Neural progenitor cell (in vitro differentiated cells): ENCODE measurements around the gene ZFR2. TPM values are rescaled to one million over a fixed set of nuclear protein-coding genes. Genes with fewer than 3 reads are reported as not detected.

Experiments
- DNase-seq: peaks from one replicate; pipeline ENCODE4 v3.0.0-alpha.2; 2016; ENCODE audit warnings: low spot score
- H2AFZ ChIP-seq: fragments of 200-600 bp; sonication (generic); replicated peaks from 2 replicates; pipeline ENCODE4 v1.6.1; 2016; ENCODE audit warnings: antibody characterized with exemption
- H3F3A ChIP-seq: fragments of 200-600 bp; sonication (generic); 2 replicates; pipeline ENCODE4 v1.6.1; 2016; ENCODE audit warnings: antibody characterized with exemption, low read depth
- H3K27ac ChIP-seq: fragments of 200-600 bp; sonication (generic); 2 replicates; pipeline ENCODE4 v1.5.1; 2016; ENCODE audit warnings: mild to moderate bottlenecking
- H3K27me3 ChIP-seq: fragments of 200-600 bp; sonication (generic); 2 replicates; pipeline ENCODE4 v1.6.1; 2016; ENCODE audit warnings: mild to moderate bottlenecking, moderate library complexity
- H3K36me3 ChIP-seq: fragments of 200-600 bp; sonication (generic); 2 replicates; pipeline ENCODE4 v1.5.1; 2016
- H3K4me1 ChIP-seq: fragments of 200-600 bp; sonication (generic); 2 replicates; pipeline ENCODE4 v1.6.1; 2016; ENCODE audit warnings: mixed run types
- H3K4me2 ChIP-seq: fragments of 200-600 bp; sonication (generic); 2 replicates; pipeline ENCODE4 v1.6.1; 2016
- H3K4me3 ChIP-seq: fragments of 200-600 bp; sonication (generic); 2 replicates; pipeline ENCODE4 v1.5.1; 2016
- H3K79me2 ChIP-seq: fragments of 200-600 bp; sonication (generic); 2 replicates; pipeline ENCODE4 v1.6.1; 2016; ENCODE audit warnings: low read depth
- H3K9ac ChIP-seq: fragments of 200-600 bp; sonication (generic); 2 replicates; pipeline ENCODE4 v1.6.1; 2016
- H3K9me3 ChIP-seq: fragments of 200-600 bp; sonication (generic); 2 replicates; pipeline ENCODE4 v1.5.1; 2016; ENCODE audit warnings: low read depth
- H4K20me1 ChIP-seq: fragments of 200-600 bp; sonication (generic); 2 replicates; pipeline ENCODE4 v1.6.1; 2016; ENCODE audit warnings: low read depth
- H3K27ac Mint-ChIP-seq: 3 replicates; pipeline ENCODE4 v1.8.0; 2021; ENCODE audit warnings: mixed read lengths
- H3K27me3 Mint-ChIP-seq: 2 replicates; pipeline ENCODE4 v1.8.0; 2022; ENCODE audit warnings: low read depth, mild to moderate bottlenecking, inconsistent platforms, moderate library complexity, mixed read lengths; ENCODE audit not compliant: insufficient read depth
- H3K36me3 Mint-ChIP-seq: 3 replicates; pipeline ENCODE4 v1.8.0; 2021; ENCODE audit warnings: mixed read lengths
- H3K4me1 Mint-ChIP-seq: 3 replicates; pipeline ENCODE4 v1.8.0; 2021; ENCODE audit warnings: mixed read lengths
- H3K4me3 Mint-ChIP-seq: 3 replicates; pipeline ENCODE4 v1.8.0; 2021; ENCODE audit warnings: mild to moderate bottlenecking, moderate library complexity, mixed read lengths
- H3K9me3 Mint-ChIP-seq: 3 replicates; pipeline ENCODE4 v1.8.0; 2020; ENCODE audit warnings: mixed read lengths
- CTCF ChIP-seq: fragments of 200-600 bp; sonication (generic); IDR thresholded peaks from 2 replicates; pipeline ENCODE4 v1.5.1; 2017; ENCODE audit warnings: antibody characterized with exemption, mild to moderate bottlenecking
- EZH2 ChIP-seq: fragments of 200-600 bp; sonication (generic); IDR thresholded peaks from 2 replicates; pipeline ENCODE4 v1.6.1; 2017; ENCODE audit warnings: antibody characterized with exemption, mild to moderate bottlenecking, moderate library complexity
- EZH2phosphoT487 ChIP-seq: fragments of 200-600 bp; sonication (generic); IDR thresholded peaks from 2 replicates; pipeline ENCODE4 v1.6.1; 2017; ENCODE audit warnings: antibody characterized with exemption
- total RNA-seq: library from RNA; depleted of rRNA; stranded (reverse); fragments of >200 nt; gene quantifications from 2 replicates; pipeline ENCODE4 v1.2.3, GENCODE V29; 2015; ENCODE audit warnings: low replicate concordance

Gene ZFR2
- total RNA-seq, 1 donor from 2014 or later = 8.9 TPM

- Mint-ChIP-seq H3K4me1 (no peaks in the 10 kb centered on the region), H3K27ac (no peak overlapping the region), H3K9me3 (peaks cover 3% of the 10 kb centered on the region), H3K4me3 (no peak overlapping the region), H3K27me3 (peaks cover 4% of the 10 kb centered on the region), H3K36me3 (peaks cover 3% of the 10 kb centered on the region)
- Histone ChIP-seq H2AFZ (no peak overlapping the region), H3K9me3 (peaks cover 4% of the 10 kb centered on the region), H3K4me1 (no peaks in the 10 kb centered on the region), H3K4me3 (no peak overlapping the region), H4K20me1 (no peaks in the 10 kb centered on the region), H3K27me3 (no peaks in the 10 kb centered on the region), H3K9ac (no peak overlapping the region), H3K36me3 (peaks cover 4% of the 10 kb centered on the region), H3K79me2 (no peaks in the 10 kb centered on the region), H3K27ac (no peak overlapping the region), H3K4me2 (no peak overlapping the region), H3F3A (no peaks in the 10 kb centered on the region)
- no peak for DNase-seq
- TF ChIP-seq CTCF (no peak), EZH2 (no peak), EZH2phosphoT487 (no peak)
Measured at GRCh38 chr19:3893509-3894179, 24.8 kb upstream of the ZFR2 start.

- no peak overlapping the region for H3K9ac ChIP-seq
- Mint-ChIP-seq H3K36me3 (no peaks in the 10 kb centered on the region), H3K4me3 (no peak overlapping the region), H3K27me3 (peaks cover 7% of the 10 kb centered on the region), H3K4me1 (no peaks in the 10 kb centered on the region), H3K9me3 (no peaks in the 10 kb centered on the region), H3K27ac (no peak overlapping the region)
- no peaks in the 10 kb centered on the region for H3K27me3 ChIP-seq
- H2AFZ ChIP-seq = no peak overlapping the region
- H3K9me3 ChIP-seq = no peaks in the 10 kb centered on the region
- no peak for DNase-seq
- no peak overlapping the region for H3K27ac ChIP-seq
- no peak overlapping the region for H3K4me2 ChIP-seq
- H3F3A ChIP-seq = no peaks in the 10 kb centered on the region
- H3K4me3 ChIP-seq = no peak overlapping the region
- TF ChIP-seq EZH2phosphoT487 (no peak), CTCF (no peak), EZH2 (no peak)
- no peaks in the 10 kb centered on the region for H3K36me3 ChIP-seq
- H3K4me1 ChIP-seq = no peaks in the 10 kb centered on the region
- no peaks in the 10 kb centered on the region for H3K79me2 ChIP-seq
- no peaks in the 10 kb centered on the region for H4K20me1 ChIP-seq
Measured at GRCh38 chr19:3890591-3890990, 21.8 kb upstream of the ZFR2 start.

- peaks cover 26% of the 10 kb centered on the region for H3F3A ChIP-seq
- H3K9me3 ChIP-seq = no peaks in the 10 kb centered on the region
- peak overlapping the region; percentile 83 for H3K4me3 ChIP-seq
- H3K79me2 ChIP-seq = peaks cover 5% of the 10 kb centered on the region
- H3K27me3 ChIP-seq = peaks cover 14% of the 10 kb centered on the region
- Mint-ChIP-seq H3K27me3 (peaks cover 25% of the 10 kb centered on the region), H3K4me1 (peaks cover 18% of the 10 kb centered on the region), H3K27ac (no peak overlapping the region), H3K4me3 (peak overlapping the region; percentile 88), H3K9me3 (no peaks in the 10 kb centered on the region), H3K36me3 (no peaks in the 10 kb centered on the region)
- H3K4me1 ChIP-seq = no peaks in the 10 kb centered on the region
- no peaks in the 10 kb centered on the region for H3K36me3 ChIP-seq
- no peak for DNase-seq
- peaks cover 21% of the 10 kb centered on the region for H4K20me1 ChIP-seq
- no peak for TF ChIP-seq CTCF
- TF ChIP-seq EZH2 = no peak
- no peak for TF ChIP-seq EZH2phosphoT487
- no peak overlapping the region for H3K9ac ChIP-seq
- H3K4me2 ChIP-seq = peak overlapping the region; percentile 91
- H2AFZ ChIP-seq = no peak overlapping the region
- no peak overlapping the region for H3K27ac ChIP-seq
Measured at GRCh38 chr19:3882041-3882384, 13.2 kb upstream of the ZFR2 start.
